DMS153 treated with DMSO at 0.1 percent for 48 hours (cell line): Measurements from ENCODE around the gene PECR.
"Not testable (repeated sequence)": the region's sequence is repeated elsewhere in the genome, so short reads cannot be mapped to it uniquely, and the experiment has no call there.

Experiments
- DNase-seq: peaks from one replicate; lab custom pipeline; 2025; ENCODE audit not compliant: unreplicated experiment; lab: John Stamatoyannopoulos, UW

The PECR gene

GRCh38 chr2:216031960-216032689, 49.5 kb downstream of the PECR start:
- DNase-seq = no peak

- DNase-seq = no peak
Measured at GRCh38 chr2:216030216-216030615, 51.4 kb downstream of the PECR start.

DNA sequence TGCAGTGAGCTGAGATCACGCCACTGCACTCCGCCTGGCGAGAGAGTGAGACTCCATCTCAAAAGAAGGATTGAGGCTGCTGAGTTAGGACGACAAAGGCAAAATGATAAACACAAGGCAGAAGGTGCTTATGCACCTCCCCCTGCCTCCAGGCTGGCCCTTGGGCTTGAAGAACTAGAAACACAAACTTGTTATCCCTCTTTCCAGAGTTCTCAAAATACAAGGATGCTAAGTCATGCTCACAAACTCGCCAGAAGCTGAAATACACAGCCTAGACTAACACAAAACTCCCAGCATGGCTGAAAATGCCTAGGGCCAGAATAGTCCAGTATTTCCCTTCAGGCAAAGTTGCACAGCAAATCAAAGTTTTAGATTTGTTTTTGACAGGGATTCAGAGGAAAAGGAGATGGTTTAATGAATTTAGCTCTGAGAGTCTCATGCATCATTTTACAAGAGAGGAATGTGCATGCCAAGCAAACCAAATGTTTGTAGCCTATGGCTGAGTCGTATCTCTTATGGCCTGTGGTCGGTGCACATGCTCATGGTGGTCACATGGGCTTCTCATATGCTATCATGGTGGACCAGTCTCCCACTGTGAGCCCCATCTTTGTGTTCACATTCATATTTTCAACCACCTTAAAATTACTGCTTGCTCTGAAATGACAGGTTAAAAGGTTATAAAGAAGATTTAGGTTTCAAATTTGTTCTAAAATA, 52.0 kb downstream of the PECR start:
- DNase-seq = no peak

- no peak for DNase-seq
Measured at GRCh38 chr2:216024779-216025336, 56.8 kb downstream of the PECR start.

GRCh38 chr2:216023055-216023648, 58.5 kb downstream of the PECR start:
- DNase-seq = peak; percentile 14

DNA sequence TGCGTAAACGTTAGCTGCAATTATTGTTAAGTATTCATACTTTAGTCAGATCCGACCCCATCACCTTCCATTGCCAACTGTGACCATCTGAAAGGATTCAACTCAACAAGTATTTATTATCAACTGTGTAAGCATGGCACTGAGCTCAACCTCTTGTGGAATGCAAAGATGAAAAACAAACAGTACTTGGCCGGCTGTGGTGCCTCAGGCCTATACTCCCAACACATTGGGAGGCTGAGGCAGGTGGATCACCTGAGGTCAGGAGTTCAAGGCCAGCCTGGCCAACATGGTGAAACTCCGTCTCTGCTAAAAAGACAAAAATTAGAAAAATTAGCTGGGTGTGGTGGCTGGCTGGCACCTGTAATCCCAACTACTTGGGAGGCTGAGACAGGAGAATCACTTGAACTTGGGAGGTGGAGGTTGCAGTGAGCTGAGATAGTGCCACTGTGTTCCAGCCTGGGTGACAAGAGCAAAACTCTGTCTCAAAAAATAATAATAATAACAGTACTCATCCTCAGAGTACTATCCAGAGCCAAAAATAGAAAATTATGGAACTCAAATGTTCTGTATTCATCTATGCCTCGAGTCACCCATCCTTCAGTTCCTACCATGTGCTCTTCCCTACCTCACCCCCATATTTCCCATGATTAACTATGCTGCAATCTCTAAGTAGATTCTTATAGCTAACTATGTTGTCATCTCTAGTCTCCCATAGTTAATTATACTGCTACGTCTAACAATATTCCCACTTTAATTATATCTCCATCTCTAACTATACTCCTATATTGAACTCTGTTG, 59.6 kb downstream of the PECR start:
- no peak for DNase-seq

GRCh38 chr2:216018709-216019108, 62.9 kb downstream of the PECR start:
- DNase-seq = no peak

DNA sequence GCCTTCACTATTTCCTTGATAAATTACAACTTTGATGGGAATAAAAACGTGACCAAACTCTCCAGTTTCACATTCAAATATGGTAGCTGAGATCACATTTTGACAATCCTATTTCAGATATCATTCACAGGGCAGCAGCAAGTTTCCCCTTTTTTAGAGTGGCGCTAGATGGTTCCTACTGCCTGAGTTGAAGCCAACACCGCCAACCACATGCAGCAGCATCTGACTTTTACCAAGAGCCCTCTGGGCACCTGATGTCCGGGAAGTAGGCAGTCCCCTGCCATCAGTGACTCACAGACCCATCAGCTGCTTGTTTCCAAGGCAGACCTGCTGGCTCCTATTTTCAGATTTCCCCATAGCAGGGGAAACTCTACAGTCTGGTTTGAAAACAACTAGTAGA, 64.2 kb downstream of the PECR start:
- DNase-seq = no peak

- no peak for DNase-seq
Measured at GRCh38 chr2:216016581-216016980, 65.0 kb downstream of the PECR start.

- DNase-seq = no peak
Measured at GRCh38 chr2:216015722-216016464, 65.7 kb downstream of the PECR start.

- DNase-seq = no peak
Measured at GRCh38 chr2:216014986-216015385, 66.6 kb downstream of the PECR start.

GRCh38 chr2:216014006-216014405, 67.6 kb downstream of the PECR start:
- DNase-seq = no peak

DNA sequence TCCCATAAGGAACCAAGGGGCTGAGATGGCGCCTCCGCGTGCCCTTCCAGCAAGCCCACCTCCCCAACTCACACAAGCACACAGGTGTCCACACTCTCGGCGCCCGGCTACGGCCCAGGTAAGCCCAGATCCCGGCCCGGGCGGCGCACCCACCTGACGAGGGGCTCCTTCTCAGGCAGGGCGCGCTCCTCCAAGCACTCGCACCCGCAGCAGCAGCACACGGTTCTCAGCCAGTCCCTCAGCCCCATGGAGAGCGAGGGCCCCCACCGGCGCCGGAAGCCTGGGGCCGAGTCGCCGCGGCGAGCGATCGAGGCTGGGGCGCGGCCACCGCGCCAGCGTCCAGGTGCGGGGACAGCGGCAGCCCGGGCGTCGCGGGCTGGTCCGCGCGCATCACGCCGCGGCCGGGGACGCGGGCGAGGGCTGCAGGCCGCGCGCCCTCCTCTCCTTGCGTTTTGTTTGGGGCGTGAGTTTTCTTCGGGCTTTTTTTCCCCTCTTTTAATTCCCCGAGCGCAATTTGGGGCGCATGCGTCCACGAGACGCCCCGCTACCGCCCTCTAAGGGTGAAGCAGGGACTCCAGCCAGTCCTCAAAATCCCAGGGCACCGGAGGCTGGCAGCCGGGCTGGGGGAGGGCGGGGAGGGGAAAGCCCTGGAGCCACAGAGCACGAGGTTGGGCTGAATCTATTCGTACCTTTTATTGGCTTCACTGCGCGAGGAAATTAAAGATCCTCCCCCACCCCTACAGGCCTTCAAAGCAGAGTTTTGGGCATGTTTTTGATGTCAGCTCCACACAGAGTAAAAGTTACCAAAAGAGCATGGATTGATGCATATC, 68.3 kb downstream of the PECR start, which contains the start of gene MREG:
MREG (minus strand) TSS at position 472 of the 830 bp plus-strand sequence; CDS start at position 248, 224 bp downstream.
- DNase-seq = peak; percentile 70

DNA sequence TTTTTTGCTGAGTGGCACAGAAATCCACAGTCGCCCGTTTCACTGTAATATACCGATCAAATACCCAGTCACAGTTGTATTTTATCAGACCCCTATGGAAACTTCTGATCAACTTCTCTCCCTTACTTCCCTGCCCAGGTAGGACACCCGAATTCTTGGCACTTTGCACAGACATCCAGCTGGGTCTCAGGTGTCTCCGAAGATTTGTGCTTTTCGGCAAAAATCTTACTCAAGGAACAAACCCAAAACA, 68.9 kb downstream of the PECR start:
- DNase-seq = no peak

DNA sequence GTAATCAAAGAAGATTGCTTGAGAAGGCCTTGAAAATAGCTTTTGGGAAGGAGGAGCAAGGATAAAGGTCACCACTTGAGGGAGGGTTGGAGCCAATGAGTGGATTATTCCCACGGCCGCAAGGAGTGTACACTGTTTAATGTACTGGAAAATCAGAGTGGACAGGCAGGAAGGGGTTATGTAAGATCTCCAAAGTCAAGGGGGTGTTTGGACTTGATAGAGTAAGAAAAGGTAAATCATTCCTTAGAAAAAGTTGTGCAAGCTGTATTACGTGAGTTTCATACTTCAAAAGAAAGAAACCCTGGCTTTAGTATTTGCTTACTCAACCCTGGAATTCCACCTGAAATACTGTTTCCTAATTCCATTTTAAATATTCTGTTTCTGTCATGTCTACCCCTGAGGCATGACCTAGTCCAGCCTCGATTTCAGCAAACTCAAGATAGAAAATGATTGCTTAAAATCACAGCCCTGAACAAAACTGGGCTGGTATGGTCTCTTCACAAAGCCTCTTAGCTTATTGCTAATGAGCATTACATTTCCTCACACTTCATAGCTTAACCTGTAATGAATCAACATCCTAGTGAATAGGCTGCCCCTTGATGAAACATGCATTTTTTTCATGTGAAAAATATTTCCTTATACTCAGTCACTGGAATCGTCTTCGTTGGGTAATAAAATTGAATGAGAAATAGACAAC, 69.3 kb downstream of the PECR start:
- DNase-seq = no peak

DNA sequence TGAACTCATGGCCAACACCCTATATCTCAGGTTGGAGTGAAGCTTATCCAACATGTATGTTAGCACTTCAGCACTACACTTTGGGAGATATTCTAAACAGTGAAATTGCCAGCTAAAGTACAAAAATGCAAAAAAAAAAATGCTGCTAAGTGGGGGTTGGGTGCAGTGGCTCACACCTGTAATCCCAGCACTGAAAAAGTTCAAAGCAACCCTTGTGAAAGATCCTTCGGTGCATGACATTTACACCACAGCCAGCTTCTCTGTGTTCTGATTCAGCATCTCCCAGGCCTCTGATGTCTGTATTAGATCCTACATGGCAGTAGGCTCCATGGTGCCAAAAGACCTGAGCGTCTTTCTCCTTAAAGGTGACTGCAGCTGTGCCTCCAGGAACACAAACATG, 72.4 kb downstream of the PECR start:
- not testable (repeated sequence) for DNase-seq

DNA sequence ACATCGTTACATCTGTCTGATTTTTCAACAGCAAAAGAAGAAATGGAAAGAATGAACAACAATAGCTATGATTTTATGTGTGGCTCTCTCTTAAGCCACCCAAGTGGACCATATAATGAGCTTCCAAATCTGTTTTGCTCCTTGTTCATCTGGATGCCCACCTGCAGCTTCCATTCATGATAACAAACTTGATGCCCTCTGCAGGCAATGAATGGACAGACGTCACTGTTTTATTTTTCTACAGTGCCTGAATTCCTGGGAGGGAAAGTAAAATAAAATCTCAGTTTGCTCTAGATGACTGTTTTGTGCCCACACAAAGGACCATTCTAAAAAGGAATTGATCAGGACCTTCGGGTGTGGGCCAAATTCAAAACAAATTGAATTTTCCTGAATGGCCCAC, 73.2 kb downstream of the PECR start:
- no peak for DNase-seq

DNA sequence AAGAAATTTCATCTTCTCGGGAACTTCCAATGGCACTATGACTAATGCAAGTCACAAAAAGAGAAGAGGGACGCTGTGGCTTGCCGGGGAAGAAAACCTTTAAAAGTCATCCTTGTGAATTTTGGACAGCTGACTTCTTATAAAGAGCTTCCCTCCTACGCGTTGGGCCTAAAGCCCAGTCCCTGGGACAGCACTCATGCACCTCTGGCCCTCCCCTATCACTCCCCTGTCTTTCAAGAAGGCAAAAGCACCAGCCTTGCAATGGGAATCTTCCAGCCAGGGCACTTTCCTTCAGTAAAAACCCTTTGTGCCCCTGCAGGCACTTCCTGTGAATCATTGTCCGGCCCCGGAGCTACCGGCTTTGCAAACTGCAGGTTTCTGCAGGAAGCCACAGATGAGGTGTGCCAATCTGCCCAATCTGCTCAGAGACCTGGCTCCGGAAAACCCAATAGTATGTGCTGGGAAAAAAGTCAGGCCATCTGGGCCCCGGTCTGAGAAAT, 75.4 kb downstream of the PECR start:
- DNase-seq = no peak

GRCh38 chr2:216004697-216005283, 76.8 kb downstream of the PECR start:
- no peak for DNase-seq
